HCT116 (cell line): ENCODE measurements around the gene RFTN1. TPM values are rescaled to one million over a fixed set of nuclear protein-coding genes. Genes with fewer than 3 reads are reported as not detected.

Source experiments
- ATAC-seq: fragments of 200-7000 bp; cut with Tn5 transposase; 2 replicates; pipeline ENCODE4 v1.9.1; 2020; ENCODE audit warnings: mild to moderate bottlenecking, moderate library complexity
- BruUV-seq: library from RNA; stranded (reverse); fragments of 400-500 nt; replicated peaks from 2 replicates; lab custom pipeline; 2021; lab: Mats Ljungman, UMichigan
- CTCF ChIA-PET: fragments of 300-600 bp; sonication (Branson Sonifier 250); formaldehyde crosslinking; loops from one replicate; lab custom pipeline; 2021; ENCODE audit warnings: antibody characterized with exemption; lab: Charles Lee
- POLR2A ChIA-PET: fragments of 300-600, 350-600 bp; sonication (Branson Sonifier 250); formaldehyde crosslinking; loops from one replicate; lab custom pipeline; 2021; ENCODE audit warnings: antibody characterized with exemption; lab: Charles Lee
- RAD21 ChIA-PET, 2 experiments: fragments of 300-600 bp; sonication (Branson Sonifier 250); formaldehyde crosslinking; loops; one replicate each; lab custom pipeline; 2023; ENCODE audit warnings: low total read pairs in 2 of 2; ENCODE audit not compliant: uncharacterized antibody in 2 of 2, unreplicated experiment in 2 of 2, low non-redundant PET in 1 of 2; lab: Charles Lee
- DNase-seq: peaks from one replicate; pipeline ENCODE4 v3.0.0-alpha.2; 2010; ENCODE audit warnings: low read depth, low spot score
- H2AFZ ChIP-seq: fragments of 200-600 bp; shearing (Covaris generic), sonication (generic); 2 replicates; pipeline ENCODE4 v1.6.1; 2017; ENCODE audit warnings: low read depth, mixed run types, mixed read lengths, antibody characterized with exemption, low read length; ENCODE audit not compliant: poor library complexity, severe bottlenecking
- H3K27ac ChIP-seq: 2 replicates; pipeline ENCODE4 v1.5.1; 2012; ENCODE audit warnings: low read depth, low read length
- H3K27me3 ChIP-seq: fragments of 200-600 bp; sonication (generic); 2 replicates; pipeline ENCODE4 v1.6.1; 2016; ENCODE audit warnings: mixed run types, low read length, mixed read lengths; ENCODE audit not compliant: insufficient read depth
- H3K36me3 ChIP-seq, 2 experiments: fragments of 200-500 bp in 1 of 2; fragments of 200-600 bp in 1 of 2; sonication (Bioruptor generic) in 1 of 2; sonication (generic) in 1 of 2; 2 replicates each; pipeline versions ENCODE4 v1.5.1 to v1.6.1; 2014 to 2016; ENCODE audit warnings: low read length in 2 of 2, inconsistent platforms in 1 of 2, mixed read lengths in 1 of 2, mixed run types in 1 of 2; ENCODE audit not compliant: insufficient read depth in 2 of 2, control insufficient read depth in 1 of 2
- H3K4me1 ChIP-seq, 2 experiments: fragments of 200-600 bp in 1 of 2; sonication (generic) in 1 of 2; 2 replicates each; pipeline versions ENCODE4 v1.5.1 to v1.6.1; 2012 to 2017; ENCODE audit warnings: low read length in 2 of 2, inconsistent platforms in 1 of 2, mild to moderate bottlenecking in 1 of 2, mixed read lengths in 1 of 2, mixed run types in 1 of 2, moderate library complexity in 1 of 2; ENCODE audit not compliant: insufficient read depth in 2 of 2, control insufficient read depth in 1 of 2
- H3K4me2 ChIP-seq: fragments of 200-600 bp; sonication (generic); 2 replicates; pipeline ENCODE4 v1.6.1; 2017; ENCODE audit warnings: mixed run types, low read length, mixed read lengths
- H3K4me3 ChIP-seq, 2 experiments: fragments of 200-600 bp in 1 of 2; sonication (generic) in 1 of 2; replicated peaks in 1 of 2; 2 replicates each; pipeline ENCODE4 v1.5.1; 2011 to 2016; ENCODE audit warnings: low read length in 2 of 2, control low read depth in 1 of 2, low read depth in 1 of 2, mild to moderate bottlenecking in 1 of 2, mixed read lengths in 1 of 2, mixed run types in 1 of 2
- H3K79me2 ChIP-seq: fragments of 200-600 bp; sonication (generic); 2 replicates; pipeline ENCODE4 v1.6.1; 2017; ENCODE audit warnings: mild to moderate bottlenecking, mixed run types, low read length, moderate library complexity, mixed read lengths; ENCODE audit not compliant: insufficient read depth
- H3K9ac ChIP-seq: fragments of 200-600 bp; sonication (generic); 2 replicates; pipeline ENCODE4 v1.6.1; 2016; ENCODE audit warnings: low read length, mixed read lengths
- H3K9me2 ChIP-seq: fragments of 200-600 bp; sonication (generic), shearing (Covaris generic); 2 replicates; pipeline ENCODE4 v1.6.1; 2017; ENCODE audit warnings: mixed run types, mild to moderate bottlenecking, moderate library complexity; ENCODE audit not compliant: insufficient read depth
- H3K9me3 ChIP-seq, 2 experiments: fragments of 200-500 bp in 1 of 2; fragments of 200-600 bp in 1 of 2; sonication (Bioruptor generic) in 1 of 2; sonication (generic) in 1 of 2; 2 replicates each; pipeline ENCODE4 v1.6.1; 2014 to 2017; ENCODE audit warnings: low read length in 2 of 2, mixed read lengths in 2 of 2, inconsistent platforms in 1 of 2, low read depth in 1 of 2, mild to moderate bottlenecking in 1 of 2, mixed run types in 1 of 2, moderate library complexity in 1 of 2; ENCODE audit not compliant: control insufficient read depth in 1 of 2, insufficient read depth in 1 of 2
- H4K20me1 ChIP-seq: fragments of 200-600 bp; sonication (generic), shearing (Covaris generic); 2 replicates; pipeline ENCODE4 v1.6.1; 2017; ENCODE audit warnings: mixed run types, mild to moderate bottlenecking, moderate library complexity; ENCODE audit not compliant: insufficient read depth
- CEBPB ChIP-seq: IDR thresholded peaks from 2 replicates; pipeline ENCODE4 v1.6.1; 2012; ENCODE audit warnings: low read depth
- EGR1 ChIP-seq: IDR thresholded peaks from 2 replicates; pipeline ENCODE4 v1.6.1; 2012; ENCODE audit warnings: low read depth
- ELF1 ChIP-seq: IDR thresholded peaks from 2 replicates; pipeline ENCODE4 v1.6.1; 2012; ENCODE audit warnings: low read depth, borderline replicate concordance
- EZH2phosphoT487 ChIP-seq: fragments of 200-600 bp; IDR thresholded peaks from 2 replicates; pipeline ENCODE4 v1.6.1; 2018; ENCODE audit warnings: antibody characterized with exemption, borderline replicate concordance
- FOSL1 ChIP-seq: IDR thresholded peaks from 2 replicates; pipeline ENCODE4 v1.6.1; 2012; ENCODE audit warnings: low read depth
- POLR2A ChIP-seq: IDR thresholded peaks from 2 replicates; pipeline ENCODE4 v1.7.0; 2011; ENCODE audit warnings: borderline replicate concordance; ENCODE audit not compliant: insufficient read depth, insufficient read length; ENCODE audit errors: extremely low read depth
- YY1 ChIP-seq: IDR thresholded peaks from 2 replicates; pipeline ENCODE4 v1.6.1; 2011; ENCODE audit warnings: low read length, low read depth, moderate library complexity, mild to moderate bottlenecking; ENCODE audit not compliant: insufficient replicate concordance; ENCODE audit errors: extremely low read depth
- ZNF274 ChIP-seq: fragments of 200-500 bp; sonication (Bioruptor generic); IDR thresholded peaks from 2 replicates; pipeline ENCODE4 v1.6.1; 2014; ENCODE audit warnings: mild to moderate bottlenecking, low read depth, low read length, inconsistent platforms
- intact Hi-C: fragments of 100-400 bp; cut with micrococcal nuclease; formaldehyde crosslinking; loops from 2 replicates; pipeline ENCODE4 v1.10.0; 2022
- total RNA-seq: library from RNA; stranded (reverse); gene quantifications from one replicate; pipeline ENCODE4 v1.2.1, GENCODE V29; 2021; ENCODE audit not compliant: unreplicated experiment
- TF ChIP-seq, protein P1 (sequence below): IDR thresholded peaks from 2 replicates; pipeline ENCODE4 v1.6.1; 2012
- TF ChIP-seq, protein P2 (sequence below): IDR thresholded peaks from 2 replicates; pipeline ENCODE4 v1.6.1; 2012
- TF ChIP-seq, protein P3 (sequence below), 3 experiments: fragments of 200-600 bp in 1 of 3; sonication (generic) in 1 of 3; IDR thresholded peaks in 2 of 3; conservative IDR thresholded peaks in 1 of 3; 2 replicates each; pipeline ENCODE4 v1.5.1; 2012 to 2017; ENCODE audit warnings: low read depth in 2 of 3, low read length in 2 of 3, antibody characterized with exemption in 1 of 3, borderline replicate concordance in 1 of 3, control low read depth in 1 of 3, mild to moderate bottlenecking in 1 of 3, mixed read lengths in 1 of 3, mixed run types in 1 of 3, moderate library complexity in 1 of 3; ENCODE audit not compliant: insufficient read depth in 1 of 3

The RFTN1 gene
- total RNA-seq, 1 experiment from 2014 or later = 3.9 TPM

DNA sequence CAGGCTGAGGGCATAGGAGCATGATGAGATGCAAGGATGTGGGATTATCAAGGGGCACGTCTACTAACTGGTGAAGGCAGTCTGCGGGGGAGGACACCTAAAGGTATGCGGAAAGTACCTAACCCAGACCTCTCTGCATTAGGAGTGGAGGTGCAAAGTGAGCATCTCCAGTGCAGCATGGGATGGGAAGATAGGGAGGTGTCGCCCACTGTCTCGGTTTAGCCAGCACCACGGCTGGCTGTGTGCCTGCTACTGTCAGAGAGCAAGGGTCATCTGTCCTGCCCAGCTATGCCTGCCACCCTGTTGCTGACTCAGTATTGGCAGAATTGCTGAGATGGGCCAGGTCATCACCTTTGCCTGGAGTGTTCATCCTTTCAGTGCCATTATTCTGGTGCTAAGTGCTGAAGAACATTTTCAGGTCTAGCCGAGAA is 208.4 kb downstream of the RFTN1 start:
- CTCF ChIA-PET = interaction anchor here (1.5 to 1.8 kb wide), 2 partner anchors 13 to 15 kb away, joined by 3 to 9 read pairs; no protein-coding TSS in a partner anchor
- Histone ChIP-seq H3K9ac (no peak overlapping the region), H3K27me3 (no peaks in the 10 kb centered on the region), H3K4me3 (no peak overlapping the region), H4K20me1 (no peaks in the 10 kb centered on the region), H3K79me2 (no peaks in the 10 kb centered on the region; the same call in 1 of the 2 replicates), H2AFZ (no peak overlapping the region), H3K4me2 (no peak overlapping the region), H3K27ac (no peak overlapping the region), H3K4me1 (peaks cover 4 to 12% of the 10 kb centered on the region in 2 experiments; a peak in 3 of 4 replicates), H3K9me2 (no peaks in the 10 kb centered on the region), H3K9me3 (no peaks in the 10 kb centered on the region), H3K36me3 (peaks cover 0 to 10% of the 10 kb centered on the region in 2 experiments; a peak in 2 of 4 replicates)
- intact Hi-C loops = no loop called here
- BruUV-seq = no TSS peak
- ATAC-seq (no peak), DNase-seq (no peak)
- RAD21 ChIA-PET = no interaction called here
- TF ChIP-seq EZH2phosphoT487 = no peak
- no peak for TF ChIP-seq EGR1
- no peak for TF ChIP-seq POLR2A
- POLR2A ChIA-PET = no interaction called here

DNA sequence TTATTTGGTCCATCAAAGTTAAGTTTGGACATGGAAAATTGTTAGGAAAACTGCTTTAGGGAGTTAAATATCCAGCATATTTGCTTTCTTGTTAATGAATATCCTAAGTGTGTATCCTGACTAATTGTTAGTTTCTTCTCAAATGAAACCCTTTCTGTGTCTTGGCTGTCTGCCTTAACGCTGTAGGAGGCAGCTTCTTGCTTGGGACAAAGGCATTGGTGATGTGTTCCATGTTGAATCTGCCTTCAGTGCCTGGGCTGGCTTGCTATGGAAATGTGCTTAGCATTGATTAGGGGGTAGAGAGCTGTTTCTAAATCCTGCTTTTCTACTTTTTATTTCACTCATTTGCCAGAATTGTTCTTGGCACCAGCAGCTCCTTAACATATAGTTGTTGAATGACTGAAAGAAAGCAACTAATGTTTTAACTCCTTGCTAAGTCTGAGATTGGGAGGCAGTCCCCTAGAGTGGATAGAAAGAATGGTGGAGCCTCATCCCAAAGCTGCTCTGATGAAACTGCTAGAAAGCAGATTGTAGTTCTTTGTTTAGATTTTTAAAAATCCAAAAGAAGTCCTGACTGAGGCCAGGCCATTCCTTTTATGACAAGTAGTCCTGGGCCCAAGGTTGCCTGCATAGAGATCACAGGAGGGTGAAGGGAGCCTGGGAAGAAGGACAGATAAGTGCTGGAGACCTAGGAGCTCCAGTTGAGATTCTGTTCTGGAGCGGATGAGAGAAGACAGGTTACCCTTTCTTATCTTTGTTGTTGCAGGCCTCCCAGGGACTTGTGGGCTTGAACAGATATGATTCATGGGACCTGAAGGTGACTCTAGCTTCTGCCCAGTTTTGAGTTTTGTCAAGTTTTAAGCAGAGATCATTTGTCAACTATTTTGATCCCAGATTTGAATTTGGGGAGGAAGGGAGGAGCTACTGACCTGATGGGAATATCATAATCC is 209.2 kb downstream of the RFTN1 start:
- RAD21 ChIA-PET = no interaction called here
- Histone ChIP-seq H3K9ac (no peak overlapping the region), H3K4me1 (peaks cover 0 to 5% of the 10 kb centered on the region in 2 experiments; a peak in 2 of 4 replicates), H3K36me3 (peaks cover 0 to 10% of the 10 kb centered on the region in 2 experiments; a peak in 2 of 4 replicates), H4K20me1 (no peaks in the 10 kb centered on the region), H3K9me2 (no peaks in the 10 kb centered on the region), H3K4me3 (no peak overlapping the region), H3K9me3 (no peaks in the 10 kb centered on the region), H3K4me2 (no peak overlapping the region), H3K27me3 (no peaks in the 10 kb centered on the region), H3K27ac (no peak overlapping the region), H2AFZ (no peak overlapping the region), H3K79me2 (no peaks in the 10 kb centered on the region; the same call in 1 of the 2 replicates)
- intact Hi-C loops = no loop called here
- no TSS peak for BruUV-seq
- DNase-seq = no peak
- CTCF ChIA-PET = interaction anchor here (1.5 to 1.8 kb wide), 2 partner anchors 14 kb away, joined by 3 to 9 read pairs; no protein-coding TSS in a partner anchor
- POLR2A ChIA-PET = no interaction called here
- ATAC-seq = no peak
- TF ChIP-seq ELF1 (no peak), EZH2phosphoT487 (no peak), YY1 (no peak), ZNF274 (no peak), CEBPB (no peak), POLR2A (no peak), FOSL1 (no peak)
- TF ChIP-seq, protein P1, sequence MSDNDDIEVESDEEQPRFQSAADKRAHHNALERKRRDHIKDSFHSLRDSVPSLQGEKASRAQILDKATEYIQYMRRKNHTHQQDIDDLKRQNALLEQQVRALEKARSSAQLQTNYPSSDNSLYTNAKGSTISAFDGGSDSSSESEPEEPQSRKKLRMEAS = no peak
- TF ChIP-seq, protein P2, sequence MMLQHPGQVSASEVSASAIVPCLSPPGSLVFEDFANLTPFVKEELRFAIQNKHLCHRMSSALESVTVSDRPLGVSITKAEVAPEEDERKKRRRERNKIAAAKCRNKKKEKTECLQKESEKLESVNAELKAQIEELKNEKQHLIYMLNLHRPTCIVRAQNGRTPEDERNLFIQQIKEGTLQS = no peak
- TF ChIP-seq, protein P3, sequence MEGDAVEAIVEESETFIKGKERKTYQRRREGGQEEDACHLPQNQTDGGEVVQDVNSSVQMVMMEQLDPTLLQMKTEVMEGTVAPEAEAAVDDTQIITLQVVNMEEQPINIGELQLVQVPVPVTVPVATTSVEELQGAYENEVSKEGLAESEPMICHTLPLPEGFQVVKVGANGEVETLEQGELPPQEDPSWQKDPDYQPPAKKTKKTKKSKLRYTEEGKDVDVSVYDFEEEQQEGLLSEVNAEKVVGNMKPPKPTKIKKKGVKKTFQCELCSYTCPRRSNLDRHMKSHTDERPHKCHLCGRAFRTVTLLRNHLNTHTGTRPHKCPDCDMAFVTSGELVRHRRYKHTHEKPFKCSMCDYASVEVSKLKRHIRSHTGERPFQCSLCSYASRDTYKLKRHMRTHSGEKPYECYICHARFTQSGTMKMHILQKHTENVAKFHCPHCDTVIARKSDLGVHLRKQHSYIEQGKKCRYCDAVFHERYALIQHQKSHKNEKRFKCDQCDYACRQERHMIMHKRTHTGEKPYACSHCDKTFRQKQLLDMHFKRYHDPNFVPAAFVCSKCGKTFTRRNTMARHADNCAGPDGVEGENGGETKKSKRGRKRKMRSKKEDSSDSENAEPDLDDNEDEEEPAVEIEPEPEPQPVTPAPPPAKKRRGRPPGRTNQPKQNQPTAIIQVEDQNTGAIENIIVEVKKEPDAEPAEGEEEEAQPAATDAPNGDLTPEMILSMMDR (IDR thresholded peaks at IDR 0.05 in 2 of 3, conservative IDR thresholded peaks at IDR 0.05 in 1 of 3; ENCODE audit: borderline replicate concordance in 1 of 3, insufficient read depth in 1 of 3, low read depth in 2 of 3, low read length in 2 of 3) = no peak
